Measurements from ENCODE around the gene SEMA6B.

Gene SEMA6B

DNA sequence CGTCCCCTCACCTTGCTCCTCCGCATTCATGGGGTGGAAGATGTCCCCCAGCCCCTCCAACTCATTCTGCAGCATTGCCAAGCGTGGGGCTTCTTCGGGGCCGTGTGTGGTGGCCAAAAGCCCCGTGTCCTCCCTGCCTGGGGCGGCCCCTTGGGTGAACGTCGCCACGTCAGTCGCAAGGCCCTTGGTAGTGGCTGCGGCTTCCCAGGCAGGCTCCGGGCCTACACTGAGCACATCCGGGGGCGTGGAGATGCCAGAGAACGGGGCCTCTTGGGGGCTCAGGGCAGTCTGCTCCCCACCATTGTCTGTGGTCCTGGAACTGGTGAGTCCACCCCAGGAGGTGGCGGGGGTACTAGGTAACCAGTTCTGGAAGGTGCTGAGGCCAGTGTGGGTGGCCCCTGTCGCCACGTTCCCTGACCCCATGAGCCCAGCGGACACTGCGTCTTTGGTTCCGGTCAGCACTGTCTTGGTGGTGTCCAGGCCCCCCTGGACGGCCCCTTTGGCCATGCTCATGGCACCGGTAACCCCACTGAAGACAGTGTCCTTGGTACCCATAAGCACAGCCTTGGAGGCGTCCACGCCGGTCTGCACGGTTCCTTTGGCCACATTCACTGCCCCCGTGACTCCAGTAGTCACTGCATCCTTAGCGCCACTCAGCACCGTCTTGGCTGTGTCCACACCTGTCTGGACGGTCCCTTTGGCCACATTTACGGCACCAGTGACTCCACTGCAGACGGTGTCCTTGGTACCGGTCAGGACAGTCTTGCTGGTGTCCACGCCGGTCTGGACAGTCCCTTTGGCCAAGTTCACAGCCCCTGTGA is 48.8 kb downstream of the SEMA6B start:
- no peak for DNase-seq (ENCODE audit: low read depth)
- no peak overlapping the region for H3K4me3 ChIP-seq (ENCODE audit: low read length)
- TF ChIP-seq, protein P1, sequence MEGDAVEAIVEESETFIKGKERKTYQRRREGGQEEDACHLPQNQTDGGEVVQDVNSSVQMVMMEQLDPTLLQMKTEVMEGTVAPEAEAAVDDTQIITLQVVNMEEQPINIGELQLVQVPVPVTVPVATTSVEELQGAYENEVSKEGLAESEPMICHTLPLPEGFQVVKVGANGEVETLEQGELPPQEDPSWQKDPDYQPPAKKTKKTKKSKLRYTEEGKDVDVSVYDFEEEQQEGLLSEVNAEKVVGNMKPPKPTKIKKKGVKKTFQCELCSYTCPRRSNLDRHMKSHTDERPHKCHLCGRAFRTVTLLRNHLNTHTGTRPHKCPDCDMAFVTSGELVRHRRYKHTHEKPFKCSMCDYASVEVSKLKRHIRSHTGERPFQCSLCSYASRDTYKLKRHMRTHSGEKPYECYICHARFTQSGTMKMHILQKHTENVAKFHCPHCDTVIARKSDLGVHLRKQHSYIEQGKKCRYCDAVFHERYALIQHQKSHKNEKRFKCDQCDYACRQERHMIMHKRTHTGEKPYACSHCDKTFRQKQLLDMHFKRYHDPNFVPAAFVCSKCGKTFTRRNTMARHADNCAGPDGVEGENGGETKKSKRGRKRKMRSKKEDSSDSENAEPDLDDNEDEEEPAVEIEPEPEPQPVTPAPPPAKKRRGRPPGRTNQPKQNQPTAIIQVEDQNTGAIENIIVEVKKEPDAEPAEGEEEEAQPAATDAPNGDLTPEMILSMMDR (conservative IDR thresholded peaks at IDR 0.05; ENCODE audit: low read depth, low read length): no peak

DNA sequence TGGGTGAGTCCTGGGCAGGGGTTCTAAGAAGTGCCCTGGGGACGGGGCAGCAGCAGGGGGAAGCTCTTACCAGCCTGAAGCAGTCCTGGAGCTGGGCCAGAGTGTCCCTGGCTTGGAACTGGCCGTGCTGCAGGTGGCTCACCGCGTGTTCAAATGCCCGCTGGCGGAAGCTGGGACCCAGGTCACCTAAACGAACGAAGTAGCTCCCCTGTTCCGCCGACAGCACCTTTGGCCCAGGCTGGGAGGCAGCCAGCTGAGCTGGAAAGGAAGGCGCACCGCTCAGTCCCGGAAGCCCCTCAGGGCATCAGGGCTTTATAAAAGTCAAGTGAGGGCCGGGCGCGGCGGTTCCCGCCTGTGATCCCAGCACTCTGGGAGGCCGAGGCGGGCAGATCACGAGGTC is 50.8 kb downstream of the SEMA6B start:
- TF ChIP-seq, protein P1 (conservative IDR thresholded peaks at IDR 0.05; ENCODE audit: low read depth, low read length): no peak
- no peak overlapping the region for H3K4me3 ChIP-seq (ENCODE audit: low read length)
- no peak for DNase-seq (ENCODE audit: low read depth)

DNA sequence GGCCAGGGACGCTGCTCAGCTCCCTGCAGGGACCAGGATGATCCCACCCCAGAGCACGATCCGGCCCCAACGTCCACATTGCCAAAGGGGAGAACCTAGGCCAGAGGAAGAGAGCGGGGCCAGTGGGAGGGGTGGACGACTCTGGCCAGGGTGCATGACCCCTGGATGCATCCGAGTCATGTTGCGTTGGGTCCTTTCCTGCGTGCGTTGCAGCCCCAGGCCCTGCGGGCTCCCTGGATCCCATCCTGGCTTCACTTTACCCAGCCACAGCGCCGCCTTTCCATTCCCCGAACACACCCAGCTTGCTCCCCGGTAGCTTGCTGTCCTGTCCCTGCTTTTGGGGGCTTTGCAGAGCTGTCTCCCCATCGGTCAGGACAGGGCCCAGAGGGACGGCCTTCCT is 51.7 kb downstream of the SEMA6B start:
- TF ChIP-seq, protein P1 (conservative IDR thresholded peaks at IDR 0.05; ENCODE audit: low read depth, low read length): no peak
- no peak for DNase-seq (ENCODE audit: low read depth)
- H3K4me3 ChIP-seq (ENCODE audit: low read length): no peak overlapping the region

DNA sequence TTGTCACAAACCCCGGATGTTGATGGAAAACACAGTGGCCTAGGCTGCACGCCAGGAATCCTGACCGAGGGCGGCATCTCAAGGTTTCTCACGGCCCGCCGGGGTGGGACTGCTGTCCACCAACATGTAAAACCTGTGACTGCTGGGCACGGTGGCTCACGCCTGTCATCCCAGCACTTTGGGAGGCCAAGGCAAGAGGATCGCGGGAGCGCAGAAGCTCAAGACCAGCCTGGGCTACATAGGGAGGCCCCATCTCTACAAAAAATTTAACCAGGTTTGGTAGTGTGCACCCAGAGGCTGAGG is 52.4 kb downstream of the SEMA6B start:
- TF ChIP-seq, protein P1 (conservative IDR thresholded peaks at IDR 0.05; ENCODE audit: low read depth, low read length): no peak
- no peak for DNase-seq (ENCODE audit: low read depth)
- no peak overlapping the region for H3K4me3 ChIP-seq (ENCODE audit: low read length)

- no peak overlapping the region for H3K4me3 ChIP-seq (ENCODE audit: low read length)
- DNase-seq (ENCODE audit: low read depth): no peak
- TF ChIP-seq, protein P1 (conservative IDR thresholded peaks at IDR 0.05; ENCODE audit: low read depth, low read length): no peak
These were observed 52.9 kb downstream of the SEMA6B start for GRCh38 chr19:4506449-4507149.

- no peak overlapping the region for H3K4me3 ChIP-seq (ENCODE audit: low read length)
- TF ChIP-seq, protein P1 (conservative IDR thresholded peaks at IDR 0.05; ENCODE audit: low read depth, low read length): no peak
- no peak for DNase-seq (ENCODE audit: low read depth)
These were observed 53.7 kb downstream of the SEMA6B start for GRCh38 chr19:4505570-4506448.
